Osteoblast (primary cell): ENCODE data around the gene TNFRSF1B. TPM values are rescaled to one million over a fixed set of nuclear protein-coding genes. Genes with fewer than 3 reads are reported as not detected.
"Not testable (repeated sequence)": the region's sequence is repeated elsewhere in the genome, so short reads cannot be mapped to it uniquely, and the experiment has no call there.

Experiments
- DNase-seq: peaks from one replicate; pipeline ENCODE4 v3.0.0; 2011; ENCODE audit warnings: low spot score, mixed read lengths; ENCODE audit not compliant: insufficient read length; ENCODE audit errors: missing footprints
- H2AFZ ChIP-seq: 2 replicates; pipeline ENCODE4 v1.6.0; 2011; ENCODE audit warnings: mild to moderate bottlenecking, low read length
- H3K27ac ChIP-seq: 2 replicates; pipeline ENCODE4 v1.5.1; 2011; ENCODE audit warnings: mild to moderate bottlenecking, low read depth, low read length, moderate library complexity
- H3K27me3 ChIP-seq: 2 replicates; pipeline ENCODE4 v1.6.0; 2012; ENCODE audit warnings: mild to moderate bottlenecking, control low read depth, inconsistent platforms, low read length, moderate library complexity; ENCODE audit not compliant: insufficient read depth
- H3K36me3 ChIP-seq: 2 replicates; pipeline ENCODE4 v1.5.1; 2011; ENCODE audit warnings: mild to moderate bottlenecking, low read length, control low read depth, moderate library complexity; ENCODE audit not compliant: insufficient read depth
- H3K4me1 ChIP-seq: 2 replicates; pipeline ENCODE4 v1.5.1; 2011; ENCODE audit warnings: mild to moderate bottlenecking, low read length, control low read depth, moderate library complexity; ENCODE audit not compliant: insufficient read depth
- H3K4me2 ChIP-seq: 2 replicates; pipeline ENCODE4 v1.6.0; 2011; ENCODE audit warnings: mild to moderate bottlenecking, low read length; ENCODE audit not compliant: insufficient read depth
- H3K4me3 ChIP-seq: fragments of 200-600 bp; sonication (generic); 3 replicates; pipeline ENCODE4 v1.5.1; 2012; ENCODE audit warnings: mild to moderate bottlenecking, low read length, inconsistent platforms; ENCODE audit not compliant: insufficient read depth
- H3K79me2 ChIP-seq: 2 replicates; pipeline ENCODE4 v1.6.0; 2012; ENCODE audit warnings: mild to moderate bottlenecking, low read length, control low read depth, inconsistent platforms; ENCODE audit not compliant: insufficient read depth
- H3K9me3 ChIP-seq: 2 replicates; pipeline ENCODE4 v1.5.1; 2011; ENCODE audit warnings: low read depth, low read length, control low read depth
- H4K20me1 ChIP-seq: 2 replicates; pipeline ENCODE4 v1.6.0; 2012; ENCODE audit warnings: mild to moderate bottlenecking, low read length, control low read depth; ENCODE audit not compliant: insufficient read depth
- CTCF ChIP-seq: IDR thresholded peaks from 2 replicates; pipeline ENCODE4 v1.5.1; 2011; ENCODE audit warnings: mild to moderate bottlenecking, low read depth, low read length, moderate library complexity; ENCODE audit errors: extremely low read depth
- total RNA-seq: library from RNA; depleted of rRNA; stranded (reverse); fragments of >200 nt; gene quantifications from 2 replicates; pipeline ENCODE4 v1.2.3, GENCODE V29; 2012

Gene TNFRSF1B
- total RNA-seq, 1 donor: 12.7 TPM

DNA sequence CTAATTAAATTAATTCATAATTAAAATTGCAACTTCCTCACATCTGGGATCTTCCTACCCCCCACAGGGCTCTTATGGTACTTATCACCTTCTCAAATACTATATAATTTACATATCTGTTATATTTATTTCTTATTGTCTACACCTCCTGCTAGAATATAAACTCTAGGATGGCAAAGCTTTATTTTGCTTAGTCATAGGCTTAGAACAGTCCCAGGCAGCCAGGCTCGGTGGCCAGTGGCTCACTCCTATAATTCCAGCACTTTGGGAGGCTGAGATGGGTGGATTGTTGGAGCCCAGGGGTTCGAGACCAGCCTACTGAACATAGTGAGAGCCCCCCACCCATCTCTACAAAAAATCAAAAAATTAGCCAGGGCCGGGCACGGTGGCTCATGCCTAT, 53.0 kb downstream of the TNFRSF1B start:
- Histone ChIP-seq H2AFZ (no peak overlapping the region), H3K79me2 (no peaks in the 10 kb centered on the region), H3K4me3 (no peak overlapping the region), H3K27me3 (peaks cover 17% of the 10 kb centered on the region), H3K4me1 (no peaks in the 10 kb centered on the region), H3K4me2 (no peak overlapping the region), H3K36me3 (no peaks in the 10 kb centered on the region), H3K27ac (no peak overlapping the region), H3K9me3 (no peaks in the 10 kb centered on the region), H4K20me1 (no peaks in the 10 kb centered on the region)
- no peak for DNase-seq
- TF ChIP-seq CTCF: no peak

GRCh38 chr1:12220890-12221289, 54.1 kb downstream of the TNFRSF1B start:
- Histone ChIP-seq H4K20me1 (no peaks in the 10 kb centered on the region), H3K27ac (no peak overlapping the region), H3K36me3 (no peaks in the 10 kb centered on the region), H3K4me1 (no peaks in the 10 kb centered on the region), H2AFZ (no peak overlapping the region), H3K9me3 (no peaks in the 10 kb centered on the region), H3K4me3 (no peak overlapping the region), H3K79me2 (no peaks in the 10 kb centered on the region), H3K4me2 (no peak overlapping the region), H3K27me3 (peaks cover 6% of the 10 kb centered on the region)
- peak; percentile 58 for DNase-seq
- no peak for TF ChIP-seq CTCF

- H3K4me1 ChIP-seq, H3K9me3 ChIP-seq, DNase-seq, H3K4me3 ChIP-seq, H3K4me2 ChIP-seq, H3K36me3 ChIP-seq, H4K20me1 ChIP-seq, H3K79me2 ChIP-seq, H2AFZ ChIP-seq, H3K27me3 ChIP-seq, H3K27ac ChIP-seq: not testable (repeated sequence)
These were observed 55.9 kb downstream of the TNFRSF1B start for GRCh38 chr1:12222700-12223099.

DNA sequence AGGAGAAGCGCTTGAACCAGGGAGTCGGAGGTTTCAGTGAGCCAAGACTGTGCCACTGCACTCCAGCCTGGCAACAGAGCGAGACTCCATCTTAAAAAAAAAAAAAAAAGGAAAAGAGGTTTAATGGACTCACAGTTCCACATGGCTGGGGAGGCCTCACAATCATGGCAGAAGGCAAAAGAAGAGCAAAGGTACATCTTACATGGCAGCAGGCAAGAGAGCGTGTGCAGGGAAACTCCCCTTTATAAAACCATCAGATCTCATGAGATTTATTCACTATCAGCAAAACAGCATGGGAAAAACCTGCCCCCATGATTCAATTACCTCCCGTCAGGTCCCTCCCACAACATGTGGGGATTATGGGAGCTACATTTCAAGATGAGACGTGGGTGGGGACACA, 57.3 kb downstream of the TNFRSF1B start:
- not testable (repeated sequence) for H3K27ac ChIP-seq, H3K4me3 ChIP-seq, H3K4me1 ChIP-seq, H3K9me3 ChIP-seq, H3K79me2 ChIP-seq, H2AFZ ChIP-seq, H4K20me1 ChIP-seq, H3K36me3 ChIP-seq, H3K27me3 ChIP-seq, H3K4me2 ChIP-seq, DNase-seq

DNA sequence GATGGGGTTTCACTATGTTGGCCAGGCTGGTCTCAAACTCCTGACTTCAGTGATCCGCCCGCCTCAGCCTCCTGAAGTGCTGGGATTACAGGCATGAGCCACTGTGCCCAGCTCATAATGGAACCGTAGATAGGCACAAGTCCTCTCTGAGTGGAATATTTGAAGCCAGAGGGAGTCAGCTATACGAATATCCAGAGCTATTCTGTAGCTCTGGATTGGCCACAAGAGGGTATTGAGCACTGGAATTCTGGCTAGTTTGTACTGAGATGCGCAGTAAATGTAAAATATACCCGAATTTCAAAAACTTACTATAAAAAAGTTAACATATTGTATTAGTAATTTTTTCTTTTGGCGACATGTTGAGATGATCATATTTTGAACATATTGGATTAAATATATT, 62.2 kb downstream of the TNFRSF1B start:
- DNase-seq: no peak
- no peak for TF ChIP-seq CTCF
- H3K4me3 ChIP-seq: no peak overlapping the region
- no peak overlapping the region for H3K4me2 ChIP-seq
- no peak overlapping the region for H2AFZ ChIP-seq
- peaks cover 4% of the 10 kb centered on the region for H3K27me3 ChIP-seq
- H4K20me1 ChIP-seq: peaks cover 12% of the 10 kb centered on the region
- H3K79me2 ChIP-seq: peaks cover 38% of the 10 kb centered on the region
- no peaks in the 10 kb centered on the region for H3K36me3 ChIP-seq
- H3K9me3 ChIP-seq: no peaks in the 10 kb centered on the region
- no peak overlapping the region for H3K27ac ChIP-seq
- H3K4me1 ChIP-seq: peaks cover 4% of the 10 kb centered on the region
